Stimulated activated CD8-positive, alpha-beta memory T cell treated with anti-CD3 and anti-CD28 coated beads, Interleukin-7, amount 100 ng/mL, for 4 hours (primary cell): ENCODE measurements around the gene MRPL47.

Source experiments
- DNase-seq, 2 donors: peaks; one replicate each; pipeline ENCODE4 v3.0.0-alpha.2; 2020; ENCODE audit warnings: low read depth in 2 of 2

MRPL47 gene

GRCh38 chr3:179591313-179591712, 13.1 kb downstream of the MRPL47 start:
- DNase-seq, result no peak

- DNase-seq, result no peak
Observed at GRCh38 chr3:179590669-179591068, 13.8 kb downstream of the MRPL47 start.

GRCh38 chr3:179589143-179589542, 15.3 kb downstream of the MRPL47 start:
- no peak for DNase-seq

DNA sequence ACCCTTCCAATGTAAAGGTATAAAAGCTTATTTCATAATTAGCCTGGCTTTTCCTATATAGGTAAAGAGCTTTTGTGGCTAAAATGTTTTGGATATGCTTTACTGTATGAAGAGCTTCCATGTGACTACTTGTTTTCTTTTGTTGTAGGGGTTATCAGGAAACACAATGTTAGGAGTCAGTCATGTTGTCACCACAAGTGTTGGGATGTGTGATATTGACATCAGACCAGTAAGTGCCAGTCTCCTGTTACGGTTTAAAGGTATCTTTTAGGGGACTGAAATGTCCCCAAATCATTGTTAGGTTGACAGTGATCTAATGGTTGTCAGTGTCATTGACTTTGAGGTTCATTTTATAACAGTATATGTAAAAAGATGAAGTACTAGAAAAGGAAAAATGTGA, 23.4 kb downstream of the MRPL47 start:
- DNase-seq, result no peak

DNA sequence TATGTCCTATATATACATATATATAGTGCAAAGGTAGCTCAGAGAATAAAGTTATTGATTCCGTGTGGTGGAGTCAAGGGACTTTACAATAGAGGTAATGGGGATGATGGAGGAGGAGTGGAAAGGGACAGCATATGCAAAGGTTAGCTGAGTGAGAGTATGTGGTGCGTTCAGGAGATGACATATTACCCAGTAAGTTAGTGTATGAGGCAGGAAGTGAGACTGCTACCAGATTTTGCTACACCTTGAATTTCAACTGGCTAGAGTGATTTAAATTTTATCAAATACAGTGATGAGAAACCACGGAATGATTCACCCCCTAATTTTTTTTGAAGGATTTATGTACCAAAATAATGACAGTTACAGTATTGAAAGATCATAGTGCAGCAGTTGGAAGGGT, 38.9 kb downstream of the MRPL47 start:
- no peak for DNase-seq

DNA sequence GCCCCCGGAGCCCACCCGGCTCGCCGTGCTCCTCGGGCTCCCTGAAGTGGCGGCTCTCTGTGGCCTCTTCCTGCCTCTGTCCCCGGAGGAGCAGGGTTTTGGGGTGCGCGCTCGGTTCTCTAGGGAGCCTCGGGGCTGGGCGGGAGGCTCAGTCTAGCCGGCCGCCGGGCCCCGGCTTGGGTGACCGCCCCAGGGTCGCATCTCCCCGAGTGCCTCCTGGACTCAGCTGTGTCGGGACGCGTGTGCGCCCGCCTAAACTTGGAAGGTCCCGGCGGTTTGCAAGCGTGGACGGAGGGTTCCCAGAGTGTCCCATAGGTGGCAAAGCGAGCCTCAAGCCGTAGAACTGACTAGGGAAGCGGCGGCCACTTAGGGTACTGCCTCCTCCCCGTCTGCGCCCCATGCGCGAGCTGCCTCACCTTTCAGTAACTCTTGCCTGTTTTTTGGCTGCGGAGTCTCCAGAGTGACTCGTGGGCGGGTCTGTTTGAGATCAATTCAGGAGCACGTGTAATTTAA, 41.1 kb downstream of the MRPL47 start:
- DNase-seq, result peak; percentile 39 to 51

DNA sequence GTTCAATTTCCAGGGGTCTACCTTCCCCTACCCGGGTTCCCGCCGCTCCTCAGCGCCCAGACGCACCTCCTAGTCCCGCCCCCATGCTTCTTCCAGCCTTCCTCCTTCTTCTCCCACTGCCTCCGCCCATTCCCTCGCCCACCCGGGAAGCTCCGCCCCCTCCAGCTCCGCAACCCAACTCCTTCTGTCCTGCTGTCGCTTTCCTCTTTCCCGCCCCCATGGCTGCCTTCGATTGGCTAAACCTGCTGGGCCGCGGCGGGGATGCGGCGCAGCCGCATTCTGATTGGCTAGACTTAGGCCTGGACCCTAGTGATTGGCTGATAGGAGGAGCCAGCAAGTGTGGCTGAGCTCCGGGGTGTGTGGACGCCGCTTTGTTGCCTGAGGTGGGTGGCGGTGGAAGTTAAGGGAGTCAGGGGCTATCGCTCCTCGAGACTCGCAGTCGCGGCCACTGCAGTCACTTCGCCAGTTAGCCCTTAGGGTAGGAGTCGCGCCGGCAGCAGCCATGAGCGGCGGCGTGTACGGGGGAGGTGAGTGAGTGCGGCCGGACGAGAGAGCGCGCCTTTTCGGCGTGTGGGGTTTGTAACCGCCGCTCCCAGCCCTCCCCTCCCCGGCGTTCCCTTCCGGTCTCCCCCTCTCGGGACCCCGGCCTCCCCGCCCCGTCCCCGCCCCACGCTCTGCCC, 41.7 kb downstream of the MRPL47 start, which contains the start of gene ACTL6A:
Gene ACTL6A (plus strand): TSS at position 336 of the 680 bp plus-strand sequence. CDS start 167 bp downstream, at position 503.
- DNase-seq, result peak; percentile 98 to 99

DNA sequence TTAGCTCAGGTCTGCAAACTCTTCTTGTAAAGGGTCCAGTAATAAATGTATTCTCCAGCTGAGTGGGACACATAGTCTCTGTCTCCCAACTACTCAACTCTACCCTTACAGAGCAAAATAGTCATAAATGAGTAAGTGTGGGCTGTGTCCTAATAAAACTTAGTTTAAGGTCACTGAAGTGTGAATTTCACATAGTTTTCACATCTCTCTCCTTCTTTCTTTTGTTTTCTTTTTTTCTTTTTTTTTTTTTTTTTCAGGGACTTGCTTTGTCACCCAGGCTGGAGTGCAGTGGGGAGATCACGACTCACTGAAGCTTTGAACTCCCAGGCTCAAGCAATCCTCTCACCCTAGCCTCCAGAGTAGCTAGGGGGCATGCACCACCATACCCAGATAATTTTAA, 43.6 kb downstream of the MRPL47 start:
- no peak for DNase-seq

GRCh38 chr3:179558742-179559364, 45.6 kb downstream of the MRPL47 start:
- peak in 1 of 2 donors; percentile 12 for DNase-seq

GRCh38 chr3:179551349-179552105, 52.9 kb downstream of the MRPL47 start:
- DNase-seq, result no peak

DNA sequence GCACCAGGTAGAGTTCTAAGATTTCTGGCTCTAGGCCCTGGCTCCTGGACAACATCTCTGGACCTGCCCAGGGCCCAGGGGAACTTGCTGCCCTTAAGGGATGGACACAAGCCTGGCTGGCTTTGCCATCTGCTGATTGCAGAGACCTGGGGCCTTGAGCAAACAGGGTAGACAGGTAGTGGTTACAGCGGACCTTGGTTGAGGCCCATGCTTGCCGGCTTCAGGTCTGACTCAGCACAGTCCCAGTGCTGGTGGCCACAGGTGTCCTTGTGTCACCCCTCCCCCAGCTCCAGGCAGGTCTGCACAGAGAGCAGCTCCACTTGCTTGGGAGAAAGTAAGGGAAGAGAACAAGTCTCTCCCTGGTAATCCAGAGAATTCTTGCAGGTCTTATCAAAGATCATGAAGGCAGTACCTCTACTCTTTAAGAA, 57.6 kb downstream of the MRPL47 start:
- DNase-seq, result no peak

- DNase-seq, result no peak
Observed at GRCh38 chr3:179544981-179545645, 59.3 kb downstream of the MRPL47 start.

DNA sequence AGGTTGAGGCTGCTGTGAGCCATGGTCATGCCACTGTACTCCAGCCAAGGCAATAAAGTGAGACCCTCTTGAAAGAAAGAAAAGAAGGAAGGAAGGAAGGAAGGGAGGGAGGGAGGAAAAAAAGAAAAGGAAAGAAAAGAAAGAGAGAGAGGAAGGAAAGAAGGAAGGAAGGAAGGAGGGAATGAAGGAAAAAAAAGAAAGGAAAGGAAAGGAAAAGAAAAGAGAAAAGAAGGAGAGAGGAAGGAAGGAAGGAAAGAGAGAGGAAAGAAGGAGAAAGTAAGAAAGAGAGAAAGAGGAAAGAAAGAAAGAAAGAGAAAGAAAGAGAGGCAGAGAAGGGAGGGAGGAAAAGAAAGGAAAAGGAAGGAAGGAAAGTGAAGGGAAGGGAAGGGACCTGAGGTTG, 62.1 kb downstream of the MRPL47 start:
- DNase-seq, result no peak

- DNase-seq, result no peak
Observed at GRCh38 chr3:179541596-179541995, 62.8 kb downstream of the MRPL47 start.

- no peak for DNase-seq
Observed at GRCh38 chr3:179541094-179541493, 63.3 kb downstream of the MRPL47 start.
